Skeletal muscle tissue (tissue), 4 donors: ENCODE measurements around the gene BPGM. TPM values are rescaled to one million over a fixed set of nuclear protein-coding genes. Genes with fewer than 3 reads are reported as not detected.

Source experiments
- H3K27ac ChIP-seq: one replicate; pipeline ENCODE4 v1.7.0; 2013; ENCODE audit warnings: mild to moderate bottlenecking, low read depth, low read length, inconsistent platforms
- H3K27me3 ChIP-seq, 3 donors: one replicate each; pipeline ENCODE4 v1.7.0; 2013; ENCODE audit warnings: low read length in 3 of 3; ENCODE audit not compliant: control insufficient read depth in 3 of 3, insufficient read depth in 3 of 3
- H3K36me3 ChIP-seq, 3 donors: one replicate each; pipeline ENCODE4 v1.7.0; 2013; ENCODE audit warnings: low read length in 3 of 3; ENCODE audit not compliant: control insufficient read depth in 3 of 3, insufficient read depth in 3 of 3
- H3K4me1 ChIP-seq, 3 donors: one replicate each; pipeline ENCODE4 v1.7.0; 2013; ENCODE audit warnings: low read length in 3 of 3, mild to moderate bottlenecking in 3 of 3; ENCODE audit not compliant: control insufficient read depth in 3 of 3, insufficient read depth in 3 of 3
- H3K4me3 ChIP-seq, 3 donors: one replicate each; pipeline ENCODE4 v1.7.0; 2013; ENCODE audit warnings: low read length in 3 of 3
- H3K9ac ChIP-seq, 3 donors: one replicate each; pipeline ENCODE4 v1.7.0; 2013; ENCODE audit warnings: low read length in 3 of 3, mild to moderate bottlenecking in 3 of 3, moderate library complexity in 2 of 3, low read depth in 1 of 3
- H3K9me3 ChIP-seq, 3 donors: one replicate each; pipeline ENCODE4 v1.7.0; 2013; ENCODE audit warnings: low read length in 3 of 3; ENCODE audit not compliant: control insufficient read depth in 3 of 3
- total RNA-seq: library from RNA; depleted of rRNA; stranded (reverse); fragments of >200 nt; gene quantifications from one replicate; pipeline ENCODE4 v1.2.3, GENCODE V29; 2014
- donor health status: Osteomylitis.

BPGM gene
- total RNA-seq, 1 donor from 2014 or later: 92.9 TPM

DNA sequence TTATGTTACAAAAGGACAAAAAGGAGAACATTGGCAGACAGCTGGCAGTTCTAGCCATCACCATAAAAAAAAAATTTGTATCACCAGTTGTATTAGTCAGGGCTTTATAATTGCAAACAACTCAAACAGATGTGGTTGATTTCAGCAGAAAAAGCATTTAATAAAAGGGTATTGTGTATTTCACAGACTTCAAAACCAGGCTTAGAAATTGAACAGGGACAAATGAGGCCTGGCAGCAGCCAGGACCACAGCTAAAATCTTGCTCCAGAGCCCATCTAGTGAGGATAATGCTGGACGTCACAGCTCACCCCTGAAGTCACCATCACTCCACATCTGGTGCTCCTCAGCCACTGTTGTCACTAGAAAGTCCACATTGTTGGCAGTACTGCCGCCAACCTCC lies 79.9 kb downstream of the BPGM start:
- H3K27ac ChIP-seq: no peak overlapping the region
- no peaks in the 10 kb centered on the region for H3K36me3 ChIP-seq
- H3K27me3 ChIP-seq: no peaks in the 10 kb centered on the region
- no peak overlapping the region for H3K4me3 ChIP-seq
- H3K9ac ChIP-seq: no peak overlapping the region
- no peaks in the 10 kb centered on the region for H3K9me3 ChIP-seq
- peaks cover 0 to 6% (median 4%) of the 10 kb centered on the region in 3 donors for H3K4me1 ChIP-seq

DNA sequence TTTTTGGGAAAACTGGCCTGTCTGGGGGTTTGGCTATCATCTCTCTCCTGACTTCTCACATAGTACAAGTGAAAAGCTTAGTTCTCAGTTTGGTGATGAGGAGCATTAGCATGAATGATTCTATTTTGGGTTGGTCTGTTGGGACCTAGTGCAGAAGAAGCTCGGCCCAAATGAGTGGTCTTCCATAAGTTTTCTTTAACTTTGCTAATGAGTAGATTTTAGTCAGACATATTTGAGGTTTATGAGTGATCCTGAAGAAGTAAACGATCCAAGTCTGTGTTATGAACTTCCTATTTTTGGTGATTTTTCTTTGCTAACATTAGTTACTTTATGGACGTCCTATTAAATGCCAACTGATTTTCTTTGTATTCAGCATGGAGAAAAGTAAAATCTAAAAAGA lies 81.1 kb downstream of the BPGM start:
- Histone ChIP-seq H3K27me3 (no peaks in the 10 kb centered on the region), H3K9me3 (no peaks in the 10 kb centered on the region), H3K4me3 (no peak overlapping the region), H3K27ac (no peak overlapping the region), H3K4me1 (peaks cover 0 to 6% (median 4%) of the 10 kb centered on the region in 3 donors), H3K36me3 (no peaks in the 10 kb centered on the region), H3K9ac (no peak overlapping the region)

Other genes starting within 250 kb of the BPGM start
- gene AKR1B1, start 187.8 kb upstream of the BPGM start, total RNA-seq: 49.1 TPM
- not detected for gene AKR1B10, start 119.3 kb upstream of the BPGM start, total RNA-seq
- gene AKR1B15, start 97.7 kb upstream of the BPGM start, total RNA-seq: under 0.01 TPM
- 89.8 TPM for gene CALD1, start 132.8 kb downstream of the BPGM start, total RNA-seq